Keratinocyte (primary cell): ENCODE measurements around the gene SPRED2. TPM values are rescaled to one million over a fixed set of nuclear protein-coding genes. Genes with fewer than 3 reads are reported as not detected.

Experiments
- DNase-seq: peaks from one replicate; pipeline ENCODE4 v3.0.0-alpha.2; 2011; ENCODE audit warnings: low read depth, missing footprints, low spot score
- FAIRE-seq: peaks from 2 replicates; lab custom pipeline; 2011; peaks lifted over from hg19 to GRCh38; lab: Jason Lieb, UNC
- H2AFZ ChIP-seq: 2 replicates; pipeline ENCODE4 v1.6.0; 2012; ENCODE audit warnings: low read length, control low read depth, inconsistent platforms; ENCODE audit not compliant: control insufficient read depth
- H3K27ac ChIP-seq: 2 replicates; pipeline ENCODE4 v1.5.1; 2011; ENCODE audit warnings: low read length; ENCODE audit not compliant: control insufficient read depth, insufficient read depth
- H3K27me3 ChIP-seq: 3 replicates; pipeline ENCODE4 v1.6.0; 2011; ENCODE audit warnings: low read length; ENCODE audit not compliant: control insufficient read depth, insufficient read depth; ENCODE audit errors: extremely low read depth
- H3K36me3 ChIP-seq, 2 experiments: 2 replicates in 1 of 2; 3 replicates in 1 of 2; pipeline ENCODE4 v1.5.1; 2011; ENCODE audit warnings: low read length in 2 of 2, mild to moderate bottlenecking in 1 of 2; ENCODE audit not compliant: control insufficient read depth in 2 of 2, insufficient read depth in 2 of 2; ENCODE audit errors: extremely low read depth in 1 of 2
- H3K4me1 ChIP-seq: 3 replicates; pipeline ENCODE4 v1.5.1; 2011; ENCODE audit warnings: low read length; ENCODE audit not compliant: control insufficient read depth, insufficient read depth; ENCODE audit errors: extremely low read depth
- H3K4me2 ChIP-seq: 3 replicates; pipeline ENCODE4 v1.6.0; 2011; ENCODE audit warnings: low read depth, low read length; ENCODE audit not compliant: control insufficient read depth, insufficient read depth; ENCODE audit errors: extremely low read depth
- H3K4me3 ChIP-seq, 3 experiments: fragments of 200-600 bp in 1 of 3; sonication (generic) in 1 of 3; 2 replicates in 2 of 3; 3 replicates in 1 of 3; pipeline ENCODE4 v1.5.1; 2011 to 2016; ENCODE audit warnings: low read length in 3 of 3, mild to moderate bottlenecking in 3 of 3, control low read depth in 2 of 3, inconsistent platforms in 1 of 3, low read depth in 1 of 3, mixed read lengths in 1 of 3, mixed run types in 1 of 3, moderate library complexity in 1 of 3; ENCODE audit not compliant: control insufficient read depth in 2 of 3, insufficient read depth in 2 of 3; ENCODE audit errors: extremely low read depth in 1 of 3
- H3K79me2 ChIP-seq: 2 replicates; pipeline ENCODE4 v1.6.0; 2012; ENCODE audit warnings: low read length; ENCODE audit not compliant: control insufficient read depth, insufficient read depth
- H3K9ac ChIP-seq: 3 replicates; pipeline ENCODE4 v1.6.0; 2011; ENCODE audit warnings: low read length; ENCODE audit not compliant: control insufficient read depth, insufficient read depth; ENCODE audit errors: extremely low read depth
- H3K9me1 ChIP-seq: 3 replicates; pipeline ENCODE4 v1.6.0; 2011; ENCODE audit warnings: low read length; ENCODE audit not compliant: control insufficient read depth, insufficient read depth; ENCODE audit errors: extremely low read depth
- H3K9me3 ChIP-seq: 2 replicates; pipeline ENCODE4 v1.5.1; 2012; ENCODE audit warnings: low read depth, low read length; ENCODE audit not compliant: control insufficient read depth
- H4K20me1 ChIP-seq: 3 replicates; pipeline ENCODE4 v1.6.0; 2011; ENCODE audit warnings: low read length; ENCODE audit not compliant: control insufficient read depth, insufficient read depth; ENCODE audit errors: extremely low read depth
- CTCF ChIP-seq, 3 experiments: IDR thresholded peaks in 1 of 3; conservative IDR thresholded peaks in 1 of 3; optimal IDR thresholded peaks in 1 of 3; 2 replicates in 2 of 3; 3 replicates in 1 of 3; pipeline versions ENCODE3 to v1.5.1; 2011; ENCODE audit warnings: low read length in 3 of 3, mild to moderate bottlenecking in 3 of 3, moderate library complexity in 2 of 3, control low read depth in 1 of 3, inconsistent platforms in 1 of 3; ENCODE audit not compliant: insufficient read depth in 2 of 3; ENCODE audit errors: extremely low read depth in 1 of 3
- EZH2 ChIP-seq: IDR thresholded peaks from one replicate; pipeline ENCODE4 v1.6.1; 2012; ENCODE audit warnings: inconsistent platforms, mild to moderate bottlenecking, low read length, moderate library complexity
- dilution Hi-C: fragments of 300-500 bp; cut with MboI; formaldehyde crosslinking; loops from one replicate; pipeline ENCODE4 v1.7.0; 2020; ENCODE audit warnings: low sequenced_read_pairs; ENCODE audit not compliant: extremely low pct_ligation_motif_present
- polyA plus RNA-seq, 5 experiments: library from polyadenylated mRNA; depleted of rRNA in 3 of 5; stranded (reverse) in 3 of 5; stranded (forward) in 1 of 5; unstranded in 1 of 5; fragments of >200 nt; gene quantifications; 1 replicate in 1 of 5; 2 replicates in 3 of 5; 3 replicates in 1 of 5; pipeline versions ENCODE4 v1.2.1 to v1.2.3, GENCODE V29; 2011 to 2012; ENCODE audit warnings: missing spikeins in 2 of 5, low read depth in 1 of 5, low replicate concordance in 1 of 5

SPRED2 gene
- polyA plus RNA-seq, 1 donor (not counting 4 experiments of a cell fraction or from before 2014, with no cell fraction given): 26.8 TPM

- H4K20me1 ChIP-seq: no peaks in the 10 kb centered on the region
- no peaks in the 10 kb centered on the region for H3K36me3 ChIP-seq
- no peak for DNase-seq
- dilution Hi-C loops: no loop called here
- no peaks in the 10 kb centered on the region for H3K79me2 ChIP-seq
- no peak overlapping the region for H3K9ac ChIP-seq
- no peak overlapping the region for H3K27ac ChIP-seq
- H3K27me3 ChIP-seq: no peaks in the 10 kb centered on the region
- H3K9me1 ChIP-seq: no peaks in the 10 kb centered on the region
- H2AFZ ChIP-seq: no peak overlapping the region
- FAIRE-seq: peak; percentile 90
- H3K4me1 ChIP-seq: peaks cover 31% of the 10 kb centered on the region
- H3K4me3 ChIP-seq: no peak overlapping the region
- no peak overlapping the region for H3K4me2 ChIP-seq
- TF ChIP-seq EZH2: no peak
- no peaks in the 10 kb centered on the region for H3K9me3 ChIP-seq
Observed at GRCh38 chr2:65452150-65452895, 19.9 kb upstream of the SPRED2 start.

GRCh38 chr2:65450810-65451209, 18.4 kb upstream of the SPRED2 start:
- TF ChIP-seq EZH2: no peak
- TF ChIP-seq CTCF (optimal IDR thresholded peaks at IDR 0.05 in 1 of 3, IDR thresholded peaks at IDR 0.05 in 1 of 3, conservative IDR thresholded peaks at IDR 0.05 in 1 of 3; ENCODE audit: extremely low read depth in 1 of 3, insufficient read depth in 2 of 3, low read length in 3 of 3): no peak
- Histone ChIP-seq H3K36me3 (no peaks in the 10 kb centered on the region), H3K9me1 (no peaks in the 10 kb centered on the region), H3K27ac (no peak overlapping the region), H3K4me1 (peaks cover 23% of the 10 kb centered on the region), H3K79me2 (no peaks in the 10 kb centered on the region), H3K9me3 (no peaks in the 10 kb centered on the region), H2AFZ (no peak overlapping the region), H4K20me1 (no peaks in the 10 kb centered on the region), H3K4me3 (no peak overlapping the region), H3K4me2 (no peak overlapping the region), H3K9ac (no peak overlapping the region), H3K27me3 (no peaks in the 10 kb centered on the region)
- FAIRE-seq: no peak
- dilution Hi-C loops: no loop called here
- no peak for DNase-seq
